ENCODE results near the gene ANTXR1.

The ANTXR1 gene

DNA sequence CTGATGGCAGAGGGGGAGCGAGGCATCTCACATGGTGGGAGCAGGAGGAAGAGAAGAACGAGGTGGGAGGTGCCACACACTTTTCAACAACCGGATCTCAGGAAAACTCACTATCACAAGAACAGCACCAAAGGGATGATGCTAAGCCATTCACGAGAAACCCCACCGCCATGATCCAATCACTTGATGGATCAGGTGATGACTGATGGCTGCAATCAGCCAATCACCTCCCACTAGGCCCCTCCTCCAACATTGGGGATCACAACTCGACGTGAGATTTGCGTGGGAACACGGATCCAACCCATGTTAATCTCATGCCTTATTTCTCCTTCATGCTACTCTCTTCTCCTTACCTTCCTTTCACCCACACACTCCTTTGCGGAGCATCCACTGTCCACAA lies 143.6 kb downstream of the ANTXR1 start:
- no peak for DNase-seq
- Histone ChIP-seq H3K4me3 (ENCODE audit: low read depth, low read length) (no peak overlapping the region), H3K9me3 (ENCODE audit: severe bottlenecking) (peaks cover 3% of the 10 kb centered on the region), H3K27ac (no peak overlapping the region), H3K36me3 (no peaks in the 10 kb centered on the region; the same call in 1 of the 2 replicates), H3K27me3 (ENCODE audit: insufficient read depth, low read depth, severe bottlenecking) (no peaks in the 10 kb centered on the region)
- TF ChIP-seq, protein P1, sequence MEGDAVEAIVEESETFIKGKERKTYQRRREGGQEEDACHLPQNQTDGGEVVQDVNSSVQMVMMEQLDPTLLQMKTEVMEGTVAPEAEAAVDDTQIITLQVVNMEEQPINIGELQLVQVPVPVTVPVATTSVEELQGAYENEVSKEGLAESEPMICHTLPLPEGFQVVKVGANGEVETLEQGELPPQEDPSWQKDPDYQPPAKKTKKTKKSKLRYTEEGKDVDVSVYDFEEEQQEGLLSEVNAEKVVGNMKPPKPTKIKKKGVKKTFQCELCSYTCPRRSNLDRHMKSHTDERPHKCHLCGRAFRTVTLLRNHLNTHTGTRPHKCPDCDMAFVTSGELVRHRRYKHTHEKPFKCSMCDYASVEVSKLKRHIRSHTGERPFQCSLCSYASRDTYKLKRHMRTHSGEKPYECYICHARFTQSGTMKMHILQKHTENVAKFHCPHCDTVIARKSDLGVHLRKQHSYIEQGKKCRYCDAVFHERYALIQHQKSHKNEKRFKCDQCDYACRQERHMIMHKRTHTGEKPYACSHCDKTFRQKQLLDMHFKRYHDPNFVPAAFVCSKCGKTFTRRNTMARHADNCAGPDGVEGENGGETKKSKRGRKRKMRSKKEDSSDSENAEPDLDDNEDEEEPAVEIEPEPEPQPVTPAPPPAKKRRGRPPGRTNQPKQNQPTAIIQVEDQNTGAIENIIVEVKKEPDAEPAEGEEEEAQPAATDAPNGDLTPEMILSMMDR (IDR thresholded peaks at IDR 0.05; ENCODE audit: low read depth, low read length): no peak

- Histone ChIP-seq H3K9me3 (ENCODE audit: severe bottlenecking) (peaks cover 3% of the 10 kb centered on the region), H3K4me3 (ENCODE audit: low read depth, low read length) (no peak overlapping the region), H3K27me3 (ENCODE audit: insufficient read depth, low read depth, severe bottlenecking) (no peaks in the 10 kb centered on the region), H3K27ac (no peak overlapping the region), H3K36me3 (no peaks in the 10 kb centered on the region; the same call in 1 of the 2 replicates)
- TF ChIP-seq, protein P1 (IDR thresholded peaks at IDR 0.05; ENCODE audit: low read depth, low read length): no peak
- no peak for DNase-seq
These were observed 144.5 kb downstream of the ANTXR1 start for GRCh38 chr2:69157441-69157840.

DNA sequence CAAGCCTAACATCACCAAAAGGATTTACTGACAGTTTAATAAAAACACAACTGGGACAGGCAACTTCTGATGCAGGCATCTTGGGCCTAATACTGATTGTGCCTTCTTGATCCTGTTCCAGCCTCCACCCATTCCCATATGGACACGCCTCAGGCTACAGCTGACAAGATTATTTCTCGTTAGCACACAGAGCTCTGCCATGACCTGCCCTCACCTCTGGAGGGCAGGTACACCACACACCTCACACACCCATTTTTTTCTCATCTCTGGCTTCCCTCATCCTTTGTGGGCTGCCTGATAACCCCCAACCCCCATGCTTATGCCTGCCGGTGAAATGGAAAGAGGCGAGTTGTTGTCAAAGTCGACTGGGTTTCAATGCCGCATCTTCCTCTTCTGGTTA lies 147.0 kb downstream of the ANTXR1 start:
- DNase-seq: peak; percentile 85
- TF ChIP-seq, protein P1 (IDR thresholded peaks at IDR 0.05; ENCODE audit: low read depth, low read length): peak; percentile 81
- H3K27me3 ChIP-seq (ENCODE audit: insufficient read depth, low read depth, severe bottlenecking): no peaks in the 10 kb centered on the region
- no peak overlapping the region for H3K27ac ChIP-seq
- H3K36me3 ChIP-seq: no peaks in the 10 kb centered on the region
- no peaks in the 10 kb centered on the region for H3K9me3 ChIP-seq (ENCODE audit: severe bottlenecking)
- no peak overlapping the region for H3K4me3 ChIP-seq (ENCODE audit: low read depth, low read length)

- no peaks in the 10 kb centered on the region for H3K27me3 ChIP-seq (ENCODE audit: insufficient read depth, low read depth, severe bottlenecking)
- H3K36me3 ChIP-seq: no peaks in the 10 kb centered on the region
- no peak overlapping the region for H3K4me3 ChIP-seq (ENCODE audit: low read depth, low read length)
- no peak overlapping the region for H3K27ac ChIP-seq
- H3K9me3 ChIP-seq (ENCODE audit: severe bottlenecking): no peaks in the 10 kb centered on the region
- TF ChIP-seq, protein P1 (IDR thresholded peaks at IDR 0.05; ENCODE audit: low read depth, low read length): no peak
- no peak for DNase-seq
These were observed 149.1 kb downstream of the ANTXR1 start for GRCh38 chr2:69162057-69162456.

- no peaks in the 10 kb centered on the region for H3K27me3 ChIP-seq (ENCODE audit: insufficient read depth, low read depth, severe bottlenecking)
- no peak overlapping the region for H3K4me3 ChIP-seq (ENCODE audit: low read depth, low read length)
- H3K36me3 ChIP-seq: no peaks in the 10 kb centered on the region
- TF ChIP-seq, protein P1 (IDR thresholded peaks at IDR 0.05; ENCODE audit: low read depth, low read length): no peak
- no peaks in the 10 kb centered on the region for H3K9me3 ChIP-seq (ENCODE audit: severe bottlenecking)
- H3K27ac ChIP-seq: no peak overlapping the region
- no peak for DNase-seq
These were observed 150.1 kb downstream of the ANTXR1 start for GRCh38 chr2:69163109-69163508.

DNA sequence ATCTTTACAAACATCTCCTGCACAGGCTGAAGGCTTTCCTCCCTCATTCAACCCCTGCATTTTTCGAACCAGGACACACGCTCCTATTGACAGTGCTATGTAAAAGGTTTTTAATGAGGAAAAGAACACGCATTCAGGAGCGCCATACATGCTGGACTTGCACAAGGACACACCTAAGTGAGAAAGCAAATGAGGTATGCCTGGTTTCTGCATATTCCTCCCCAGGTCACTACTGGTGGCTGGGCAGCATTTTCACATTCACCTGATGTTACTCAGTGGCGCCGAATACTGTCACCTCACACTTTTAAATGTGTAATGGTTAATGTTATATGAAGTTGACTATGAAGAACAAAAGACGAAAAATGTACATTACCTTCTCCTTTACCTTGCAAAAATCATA lies 150.6 kb downstream of the ANTXR1 start:
- H3K27ac ChIP-seq: peak overlapping the region; percentile 65
- H3K9me3 ChIP-seq (ENCODE audit: severe bottlenecking): no peaks in the 10 kb centered on the region
- no peaks in the 10 kb centered on the region for H3K27me3 ChIP-seq (ENCODE audit: insufficient read depth, low read depth, severe bottlenecking)
- H3K4me3 ChIP-seq (ENCODE audit: low read depth, low read length): no peak overlapping the region
- TF ChIP-seq, protein P1 (IDR thresholded peaks at IDR 0.05; ENCODE audit: low read depth, low read length): no peak
- no peak for DNase-seq
- no peaks in the 10 kb centered on the region for H3K36me3 ChIP-seq
